ENCODE measurements around the gene AGMO.

- TF ChIP-seq, protein P1, sequence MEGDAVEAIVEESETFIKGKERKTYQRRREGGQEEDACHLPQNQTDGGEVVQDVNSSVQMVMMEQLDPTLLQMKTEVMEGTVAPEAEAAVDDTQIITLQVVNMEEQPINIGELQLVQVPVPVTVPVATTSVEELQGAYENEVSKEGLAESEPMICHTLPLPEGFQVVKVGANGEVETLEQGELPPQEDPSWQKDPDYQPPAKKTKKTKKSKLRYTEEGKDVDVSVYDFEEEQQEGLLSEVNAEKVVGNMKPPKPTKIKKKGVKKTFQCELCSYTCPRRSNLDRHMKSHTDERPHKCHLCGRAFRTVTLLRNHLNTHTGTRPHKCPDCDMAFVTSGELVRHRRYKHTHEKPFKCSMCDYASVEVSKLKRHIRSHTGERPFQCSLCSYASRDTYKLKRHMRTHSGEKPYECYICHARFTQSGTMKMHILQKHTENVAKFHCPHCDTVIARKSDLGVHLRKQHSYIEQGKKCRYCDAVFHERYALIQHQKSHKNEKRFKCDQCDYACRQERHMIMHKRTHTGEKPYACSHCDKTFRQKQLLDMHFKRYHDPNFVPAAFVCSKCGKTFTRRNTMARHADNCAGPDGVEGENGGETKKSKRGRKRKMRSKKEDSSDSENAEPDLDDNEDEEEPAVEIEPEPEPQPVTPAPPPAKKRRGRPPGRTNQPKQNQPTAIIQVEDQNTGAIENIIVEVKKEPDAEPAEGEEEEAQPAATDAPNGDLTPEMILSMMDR (conservative IDR thresholded peaks at IDR 0.05), result no peak
- no peak for TF ChIP-seq ZFX (IDR thresholded peaks at IDR 0.05)
These were observed 9.6 kb upstream of the AGMO start for GRCh38 chr7:15571301-15571878.
